GM10847 (cell line): ENCODE data around the gene HRH3.

Source experiments
- POLR2A ChIP-seq: IDR thresholded peaks from 2 replicates; pipeline ENCODE4 v1.6.1; 2011; ENCODE audit not compliant: insufficient read length; ENCODE audit errors: extremely low read depth

Gene HRH3

GRCh38 chr20:62236766-62237513 lies 16.9 kb upstream of the HRH3 start:
- TF ChIP-seq POLR2A, result no peak

GRCh38 chr20:62236200-62236599 lies 16.1 kb upstream of the HRH3 start:
- no peak for TF ChIP-seq POLR2A

GRCh38 chr20:62235777-62236157 lies 15.7 kb upstream of the HRH3 start:
- TF ChIP-seq POLR2A, result no peak

- TF ChIP-seq POLR2A, result no peak
These were observed 15.1 kb upstream of the HRH3 start for GRCh38 chr20:62235001-62235776.

GRCh38 chr20:62234339-62234738 lies 14.3 kb upstream of the HRH3 start:
- TF ChIP-seq POLR2A, result no peak

- no peak for TF ChIP-seq POLR2A
These were observed 13.6 kb upstream of the HRH3 start for GRCh38 chr20:62233684-62234083.

DNA sequence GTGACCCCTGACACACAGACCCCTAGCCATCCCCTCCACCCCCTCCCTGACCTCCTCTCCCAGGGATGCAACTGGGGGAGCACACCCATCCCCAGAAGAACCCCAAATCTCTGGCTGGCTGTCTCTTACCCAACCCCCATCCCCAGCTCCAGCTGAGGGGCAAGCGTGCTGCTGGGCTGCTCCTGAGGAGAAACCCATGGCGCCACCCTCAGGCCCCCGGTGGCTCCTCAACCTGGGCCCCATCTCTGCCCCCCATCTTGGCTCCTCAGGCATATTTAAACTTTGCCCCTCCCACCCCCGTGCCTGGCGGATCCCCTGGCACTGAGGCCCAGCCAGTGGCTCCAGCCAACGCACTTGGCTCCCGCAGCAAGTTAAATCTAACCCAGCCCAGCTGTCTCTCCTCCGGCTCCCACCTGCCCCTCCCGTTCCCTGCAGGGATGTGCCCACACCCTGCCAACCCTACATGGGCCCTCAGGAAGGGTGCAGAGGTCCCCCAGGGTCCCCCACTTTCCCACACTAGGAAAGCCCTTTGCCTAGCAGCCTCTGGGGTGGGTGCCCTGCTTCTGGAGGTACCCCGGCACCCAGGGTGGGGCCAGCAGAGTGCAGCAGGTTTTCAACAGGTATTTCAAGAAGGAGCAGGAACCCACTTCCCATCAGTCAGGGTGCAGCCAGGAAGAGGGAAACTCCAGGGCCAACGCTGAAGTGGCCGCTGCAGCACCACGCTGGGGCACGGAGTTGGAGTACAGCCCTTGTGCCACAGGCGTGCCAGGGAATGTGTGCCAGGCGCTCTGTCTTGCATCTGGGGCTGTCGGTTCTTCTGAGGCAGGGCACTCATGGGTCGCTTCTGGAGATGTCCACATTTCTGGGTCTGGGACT lies 12.9 kb upstream of the HRH3 start:
- TF ChIP-seq POLR2A, result no peak

GRCh38 chr20:62232194-62232593 lies 12.1 kb upstream of the HRH3 start:
- TF ChIP-seq POLR2A, result no peak

GRCh38 chr20:62231292-62231691 lies 11.2 kb upstream of the HRH3 start:
- TF ChIP-seq POLR2A, result no peak

DNA sequence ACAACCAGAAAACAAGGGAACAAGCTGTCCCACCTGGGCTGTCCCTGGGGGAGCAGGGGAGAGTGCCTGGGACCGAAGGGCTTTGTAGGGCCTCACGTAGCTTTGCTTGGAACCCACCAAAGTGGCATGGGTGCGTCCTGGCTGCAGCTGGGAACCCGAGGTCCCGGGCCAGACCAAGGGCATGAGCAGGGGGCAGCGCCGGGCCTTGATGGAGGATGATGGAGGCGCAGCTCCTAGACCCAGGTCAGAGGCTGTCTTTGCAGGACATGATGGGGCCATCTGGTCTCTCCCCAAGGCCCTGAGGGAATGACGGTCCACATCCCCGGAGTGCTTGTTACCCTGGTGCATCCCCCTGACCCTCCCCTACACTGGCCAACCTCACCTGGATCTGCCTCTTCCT lies 10.6 kb upstream of the HRH3 start:
- TF ChIP-seq POLR2A, result no peak

GRCh38 chr20:62230276-62230675 lies 10.2 kb upstream of the HRH3 start:
- TF ChIP-seq POLR2A, result no peak

DNA sequence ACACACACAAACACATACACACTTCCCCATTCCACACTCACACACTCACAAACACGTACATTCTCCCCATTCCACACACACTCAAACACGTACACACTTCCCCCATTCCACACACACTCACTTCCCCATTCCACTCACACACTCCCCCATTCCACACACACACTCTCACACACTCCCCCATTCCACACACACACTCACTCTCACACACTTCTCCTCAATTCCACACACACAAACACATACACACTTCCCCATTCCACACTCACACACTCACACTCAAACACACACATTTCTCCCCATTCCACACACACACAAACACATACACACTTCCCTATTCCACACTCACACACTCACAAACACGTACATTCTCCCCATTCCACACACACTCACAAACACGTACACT lies 9.6 kb upstream of the HRH3 start:
- no peak for TF ChIP-seq POLR2A

DNA sequence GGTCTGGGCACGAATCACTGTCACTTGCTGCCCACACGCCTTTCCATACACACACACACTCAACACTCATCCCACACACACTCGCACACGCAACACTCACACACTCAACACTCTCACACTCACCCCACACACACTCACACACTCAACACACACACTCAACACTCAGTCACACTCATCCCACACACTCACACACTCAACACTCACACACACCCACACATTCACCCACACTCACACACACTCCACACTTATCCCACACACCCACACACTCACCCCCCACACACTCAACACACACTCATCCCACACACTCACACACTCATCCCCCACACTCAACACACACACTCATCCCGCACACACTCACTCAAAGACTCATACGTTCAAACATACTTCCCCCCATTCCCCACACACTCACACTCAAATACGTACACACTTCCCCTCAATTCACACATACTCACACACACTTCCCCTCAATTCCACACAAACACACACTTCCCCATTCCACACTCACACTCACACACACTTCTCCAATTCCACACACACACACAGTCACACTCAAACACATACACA lies 9.0 kb upstream of the HRH3 start:
- TF ChIP-seq POLR2A, result no peak

DNA sequence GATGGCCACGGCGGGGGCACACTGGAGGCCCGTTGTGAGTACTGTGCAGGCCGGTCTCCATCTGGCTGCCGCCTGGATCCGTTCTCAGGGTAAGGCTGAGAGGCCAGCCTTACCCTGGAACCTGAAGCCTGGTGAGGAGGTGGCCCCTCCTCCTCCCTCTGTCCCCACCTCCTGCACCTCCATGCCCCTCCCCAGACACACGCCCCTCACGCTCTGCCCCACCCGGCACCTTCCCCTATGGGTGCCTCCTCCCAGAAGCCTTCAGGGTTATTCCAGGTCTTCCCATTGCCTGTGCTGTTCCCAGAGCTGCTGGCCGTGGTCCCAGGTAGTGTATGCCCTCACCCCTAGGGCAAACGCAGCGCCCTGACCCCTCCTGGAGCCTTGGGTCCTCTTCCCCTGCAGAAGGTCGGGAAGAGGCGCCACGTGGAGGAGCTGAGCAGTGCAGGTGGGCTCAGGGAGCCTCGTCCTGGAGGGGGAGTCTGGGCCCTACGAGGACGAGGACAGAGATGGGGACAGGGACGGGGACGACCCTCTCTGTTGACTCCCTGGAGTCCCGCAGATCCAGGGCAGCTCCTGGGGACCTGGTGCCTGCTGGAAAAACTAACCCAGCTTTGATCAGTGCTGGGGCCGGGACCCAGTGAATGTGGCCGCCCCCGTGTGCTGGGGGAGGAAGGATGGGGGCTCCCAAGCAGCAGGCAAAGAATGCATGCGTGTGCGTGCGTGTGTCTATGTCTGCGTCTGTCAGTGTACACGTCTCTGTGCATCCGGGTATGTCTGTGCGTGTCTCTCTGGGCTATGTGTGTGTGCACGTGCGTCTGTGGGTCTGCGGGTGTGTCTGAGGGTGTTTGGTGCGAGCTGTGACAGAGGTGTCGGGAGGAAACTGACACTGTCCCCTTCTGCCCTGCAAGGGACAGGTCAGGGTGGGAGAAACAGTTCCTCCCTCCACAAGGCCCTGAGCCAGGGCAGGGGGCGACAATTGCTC lies 8.2 kb upstream of the HRH3 start:
- no peak for TF ChIP-seq POLR2A

GRCh38 chr20:62227591-62227976 lies 7.5 kb upstream of the HRH3 start:
- no peak for TF ChIP-seq POLR2A
